GM18909 (cell line): ENCODE results near the gene RHBDD1.
"Not testable (repeated sequence)": the region's sequence is repeated elsewhere in the genome, so short reads cannot be mapped to it uniquely, and the experiment has no call there.

ENCODE experiments used
- ATAC-seq: cut with Tn5 transposase; IDR thresholded peaks from one replicate; pipeline ENCODE4 v1.9.1; 2021; ENCODE audit warnings: mild to moderate bottlenecking; ENCODE audit not compliant: unreplicated experiment, poor library complexity

RHBDD1 gene

GRCh38 chr2:226799211-226799975 lies 36.5 kb upstream of the RHBDD1 start, which contains the start of gene IRS1:
TSS of gene IRS1 (minus strand) at chr2:226799820. CDS start at chr2:226798738, 1,082 bp downstream.
- ATAC-seq = peak; percentile 34

DNA sequence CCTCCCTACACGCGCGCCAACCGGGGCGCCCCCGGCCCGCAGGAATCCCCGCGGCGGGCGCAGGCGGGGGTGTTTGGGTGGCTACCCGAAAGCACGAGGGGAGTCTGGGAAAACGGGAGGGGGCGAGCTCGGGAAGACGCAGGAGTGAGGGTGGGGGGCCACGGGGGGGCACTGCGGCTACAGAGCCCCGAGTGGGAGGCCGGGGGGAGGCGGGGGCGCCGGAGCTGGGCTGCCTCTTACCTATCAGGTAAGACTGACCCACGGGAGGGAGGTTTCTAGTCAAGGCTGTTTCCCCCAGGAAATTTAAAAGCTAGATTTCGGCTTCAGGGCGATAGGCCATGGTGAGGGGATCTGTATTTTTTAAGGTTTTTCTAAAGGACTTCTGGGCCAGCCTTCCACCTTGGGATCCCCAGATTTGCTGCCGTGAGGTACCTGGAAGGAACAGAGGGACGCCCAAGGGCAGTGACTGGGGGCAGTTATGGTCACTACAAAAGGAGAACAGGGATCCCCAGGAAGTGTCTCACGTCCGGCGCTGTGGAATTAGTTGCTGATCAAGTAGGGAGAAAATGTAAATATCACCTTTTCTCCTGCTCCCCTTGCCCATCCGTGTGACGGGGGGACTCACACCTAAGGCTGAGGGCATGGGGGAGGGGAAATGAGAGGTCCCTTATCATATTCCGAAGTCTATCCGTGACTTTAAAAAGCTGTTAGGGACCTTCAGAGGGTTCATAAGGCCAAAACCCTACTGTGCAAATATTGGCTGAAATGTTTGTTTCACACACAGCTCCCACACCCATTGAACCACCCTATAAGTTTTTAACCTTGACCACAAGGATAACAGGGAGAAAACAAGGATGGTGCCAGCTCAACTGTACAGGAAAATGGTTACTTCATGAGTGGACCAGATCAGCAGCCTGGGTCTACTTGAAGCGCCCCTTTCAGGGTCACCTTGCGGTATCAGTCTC lies 35.6 kb upstream of the RHBDD1 start:
- ATAC-seq = no peak

GRCh38 chr2:226800941-226801784 lies 34.7 kb upstream of the RHBDD1 start:
- ATAC-seq = peak; percentile 87

DNA sequence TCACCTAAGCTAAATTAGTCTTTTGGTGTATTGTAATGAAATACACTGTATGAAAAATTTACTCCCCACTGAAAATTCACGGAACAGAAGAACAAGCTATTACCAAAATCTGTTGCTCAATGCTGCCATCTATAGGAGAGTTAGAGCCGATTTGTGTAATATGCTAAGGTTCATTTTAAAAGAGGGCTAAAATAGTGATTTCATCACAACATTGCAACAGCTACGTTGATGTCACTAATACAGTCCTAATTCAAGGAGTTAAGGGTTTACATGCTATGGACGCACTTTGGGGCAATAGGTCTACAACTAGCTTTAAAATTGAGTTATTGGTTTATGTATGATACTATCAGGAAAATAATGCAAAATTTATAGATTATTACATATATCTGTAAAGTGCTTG lies 33.3 kb upstream of the RHBDD1 start:
- ATAC-seq = no peak

- ATAC-seq = no peak
These were observed 32.4 kb upstream of the RHBDD1 start for GRCh38 chr2:226803410-226803809.

DNA sequence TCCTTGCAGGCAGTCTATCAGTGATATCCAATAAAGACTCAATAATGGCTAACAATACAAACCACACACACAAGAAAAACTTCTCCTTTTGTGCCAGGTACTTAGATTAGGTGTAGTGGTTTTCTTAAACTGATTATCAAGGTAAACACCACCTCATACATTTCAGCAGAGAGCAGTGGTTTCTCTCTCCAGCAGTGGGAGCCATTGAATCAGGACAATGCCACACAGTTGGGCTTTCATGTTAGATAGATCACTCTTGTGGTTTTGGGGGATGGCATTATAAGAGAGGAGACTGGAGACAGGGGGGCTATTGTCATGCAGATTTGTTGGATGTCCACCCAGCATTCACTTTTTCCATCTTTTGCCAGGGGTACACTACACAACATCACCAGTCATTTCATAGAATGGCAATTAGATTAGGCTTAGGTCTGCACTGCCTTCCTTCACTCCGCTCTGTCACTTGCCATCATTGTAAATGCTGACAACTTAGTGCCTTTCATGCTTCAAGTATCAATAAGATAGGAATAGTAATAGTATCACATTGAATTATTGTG lies 22.6 kb upstream of the RHBDD1 start:
- ATAC-seq = no peak

DNA sequence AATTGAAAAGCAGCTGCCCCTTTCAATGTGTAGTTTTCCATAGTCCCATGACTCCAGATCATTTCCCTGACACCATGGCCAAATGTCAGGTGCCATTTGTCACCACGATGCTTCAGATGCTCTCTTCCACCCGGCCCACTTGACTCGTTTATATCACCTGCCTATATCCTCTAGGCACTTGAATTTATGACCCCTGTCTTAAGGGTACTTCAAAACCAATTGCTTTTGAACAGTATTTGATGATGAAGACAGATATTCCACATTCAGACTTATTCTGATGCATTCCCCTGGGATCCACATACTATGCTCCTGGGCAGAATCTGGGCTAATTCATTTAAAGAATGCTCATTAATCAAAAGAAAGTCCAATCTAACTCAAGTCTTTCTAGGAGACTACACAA lies 16.9 kb upstream of the RHBDD1 start:
- no peak for ATAC-seq

GRCh38 chr2:226825056-226825455 lies 10.8 kb upstream of the RHBDD1 start:
- ATAC-seq = no peak

DNA sequence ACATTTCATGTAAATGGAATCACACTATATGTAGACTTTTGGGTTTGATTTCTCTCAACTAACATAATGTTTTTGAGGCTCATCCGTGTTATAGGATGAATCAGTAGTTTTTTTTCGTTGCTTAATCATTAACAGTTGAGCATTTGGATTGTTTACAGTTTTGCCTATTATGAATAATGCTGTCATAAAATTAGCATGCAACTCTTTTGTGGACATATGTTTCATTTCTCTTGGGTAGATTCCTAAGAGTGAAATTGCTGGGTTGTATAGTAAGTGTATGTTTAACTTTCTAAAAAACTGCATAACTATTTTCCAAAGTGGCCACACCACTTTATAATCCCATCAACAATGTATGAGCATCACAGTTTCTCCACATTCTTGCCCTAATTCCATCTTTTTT lies 7.7 kb upstream of the RHBDD1 start:
- ATAC-seq = no peak

DNA sequence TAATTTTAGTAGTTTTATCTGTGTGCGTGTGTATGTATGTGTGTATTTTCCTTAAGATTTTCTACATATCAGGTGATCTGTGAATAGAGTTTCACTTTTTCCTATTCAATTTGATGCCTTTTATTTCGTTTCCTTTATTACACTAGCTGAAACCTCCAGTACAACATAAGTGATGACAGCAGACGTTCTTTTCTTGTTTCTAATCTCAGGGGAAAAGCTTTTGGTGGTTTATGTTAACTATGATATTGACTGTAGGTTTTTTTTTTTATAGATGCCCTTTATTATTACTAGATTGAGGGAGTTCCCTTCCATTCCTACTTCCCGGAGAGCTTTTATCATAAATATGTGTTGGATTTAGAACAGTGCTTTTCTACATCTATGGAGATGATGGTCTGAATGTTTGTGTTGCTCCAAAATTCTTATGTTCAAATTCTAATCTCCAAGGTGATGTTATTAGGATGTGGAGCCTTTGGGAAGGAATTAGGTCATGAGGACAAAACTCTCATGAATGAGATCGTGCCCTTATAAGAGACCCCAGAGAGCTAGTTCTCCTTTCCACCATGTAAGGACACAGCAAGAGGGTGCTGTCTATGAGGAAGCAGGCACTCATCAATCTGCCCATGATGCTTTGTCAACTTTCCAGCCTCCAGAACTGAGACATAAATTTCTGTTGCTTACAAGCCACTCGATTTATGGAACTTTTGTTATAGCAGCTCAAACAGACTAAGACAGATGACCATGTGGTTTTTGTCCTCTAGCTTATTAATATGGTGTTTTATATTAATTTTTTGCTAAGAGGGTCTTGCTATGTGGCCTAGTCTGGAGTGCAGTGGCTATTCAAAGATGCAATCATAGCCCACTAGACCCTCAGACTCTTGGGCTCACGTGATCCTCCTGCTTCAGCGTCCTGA lies 5.9 kb upstream of the RHBDD1 start:
- ATAC-seq = no peak

DNA sequence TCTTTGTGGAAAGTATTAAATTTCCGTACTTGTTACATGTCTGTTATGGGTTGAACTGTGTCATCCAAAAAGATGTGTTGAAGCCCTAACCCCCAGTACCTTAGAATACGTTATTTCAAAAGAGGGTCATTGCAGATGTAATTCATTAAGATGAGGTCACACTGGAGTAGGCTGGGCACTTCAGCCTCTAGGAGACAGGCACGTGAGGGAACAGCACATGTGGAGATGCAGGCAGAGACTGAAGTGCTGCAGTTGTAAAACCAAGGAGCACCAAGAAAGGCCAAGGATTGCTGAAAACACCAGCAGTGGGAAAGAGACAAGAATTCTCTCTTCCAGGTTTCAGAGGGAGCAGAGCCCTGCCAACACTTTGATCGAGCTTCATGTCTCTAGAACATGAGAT lies 4.6 kb upstream of the RHBDD1 start:
- ATAC-seq = no peak

GRCh38 chr2:226832061-226832460 lies 3.8 kb upstream of the RHBDD1 start:
- no peak for ATAC-seq

DNA sequence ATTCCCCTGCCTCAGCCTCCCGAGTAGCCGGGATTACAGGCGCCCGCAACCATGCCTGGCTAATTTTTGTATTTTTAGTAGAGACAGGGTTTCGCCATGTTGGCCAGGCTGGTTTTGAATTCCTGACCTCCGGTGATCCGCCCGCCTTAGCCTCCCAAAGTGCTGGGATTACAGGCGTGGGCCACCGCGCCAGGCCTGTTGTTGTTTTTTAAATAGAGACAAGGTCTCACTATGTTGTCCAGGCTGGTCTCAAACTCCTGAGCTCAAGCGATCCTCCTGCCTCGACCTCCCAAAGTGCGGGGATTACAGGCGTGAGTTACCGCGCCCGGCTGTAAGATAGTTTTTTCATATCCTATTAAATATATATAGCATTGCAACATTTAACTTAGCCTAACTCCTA lies 974 bp upstream of the RHBDD1 start:
- ATAC-seq = not testable (repeated sequence)

GRCh38 chr2:226835420-226835795 lies 446 bp upstream of the RHBDD1 start:
- peak; percentile 32 for ATAC-seq

DNA sequence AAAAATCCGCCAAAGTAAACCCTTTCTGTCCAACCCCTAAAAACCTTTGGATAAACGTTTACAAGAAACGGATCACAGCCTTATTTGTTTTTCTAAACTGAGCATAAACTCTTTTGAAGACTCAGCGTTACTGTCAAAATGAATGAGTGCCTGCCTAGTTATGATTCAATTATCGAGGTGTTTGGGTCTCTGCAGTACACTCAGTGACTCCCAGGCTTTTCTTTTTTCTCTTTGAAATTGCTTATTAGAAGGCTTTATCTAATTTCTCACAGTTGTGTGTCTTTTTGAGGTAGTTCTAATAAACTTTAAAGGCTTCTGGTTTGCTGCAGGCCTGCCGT lies 663 bp downstream of the RHBDD1 start:
- peak; percentile 7 for ATAC-seq

GRCh38 chr2:226837334-226837733 lies 1.5 kb downstream of the RHBDD1 start:
- ATAC-seq = no peak

- no peak for ATAC-seq
These were observed 2.1 kb downstream of the RHBDD1 start for GRCh38 chr2:226837787-226838603.

DNA sequence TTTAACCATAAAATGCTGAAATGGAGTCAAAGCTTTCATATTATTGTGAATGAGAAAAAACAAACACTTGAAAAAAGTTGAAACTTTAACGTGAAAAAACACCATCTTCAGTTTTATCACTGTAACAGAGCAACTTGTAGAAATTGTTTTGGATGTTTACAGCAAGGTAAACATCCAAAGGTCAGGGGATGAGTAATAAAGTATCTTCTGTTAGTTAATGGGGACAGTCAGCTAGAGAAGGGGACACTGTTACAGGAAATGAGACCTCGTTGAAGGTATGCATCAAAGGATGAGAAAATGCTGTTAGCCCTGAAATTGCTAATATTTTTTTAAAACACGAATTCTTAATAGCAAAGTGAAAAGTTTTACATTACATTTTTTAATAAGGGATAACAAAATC lies 2.9 kb downstream of the RHBDD1 start:
- no peak for ATAC-seq
